ENCODE results near the gene CAMK1D.

Gene CAMK1D

GRCh38 chr10:12387561-12388210 lies 38.3 kb downstream of the CAMK1D start:
- H3K4me1 ChIP-seq (ENCODE audit: control insufficient read depth, low read length) = peaks cover 50% of the 10 kb centered on the region
- no peak for TF ChIP-seq CTCF (IDR thresholded peaks at IDR 0.05; ENCODE audit: low read depth, low read length, poor library complexity, severe bottlenecking)
- no peak for TF ChIP-seq EZH2phosphoT487 (IDR thresholded peaks at IDR 0.05; ENCODE audit: borderline replicate concordance, low read length)
- peaks cover 6% of the 10 kb centered on the region; the same call in 1 of the 2 replicates for H3K9me3 ChIP-seq (ENCODE audit: control insufficient read depth, insufficient read depth, low read length)
- no peaks in the 10 kb centered on the region; the same call in 1 of the 2 replicates for H3F3A ChIP-seq (ENCODE audit: control insufficient read depth, insufficient read depth)
- H3K27ac ChIP-seq (ENCODE audit: low read depth, low read length) = no peak overlapping the region
- H3K4me3 ChIP-seq (ENCODE audit: low read length) = no peak overlapping the region
- H3K36me3 ChIP-seq (ENCODE audit: control insufficient read depth, low read length) = peaks cover 3% of the 10 kb centered on the region; the same call in 1 of the 2 replicates
- H3K27me3 ChIP-seq (ENCODE audit: control insufficient read depth, low read length) = no peaks in the 10 kb centered on the region
- H4K20me1 ChIP-seq (ENCODE audit: control insufficient read depth, insufficient read depth, low read depth, low read length) = peaks cover 7% of the 10 kb centered on the region
- peaks cover 98% of the 10 kb centered on the region for H3K79me2 ChIP-seq (ENCODE audit: control insufficient read depth, low read length)
- H3K4me2 ChIP-seq (ENCODE audit: low read length) = 0 out of 2 replicates have a peak overlapping the region, but pooled peaks have one; percentile 13
- H3K9me2 ChIP-seq (replicated peaks; ENCODE audit: control insufficient read depth, low read length) = no peaks in the 10 kb centered on the region

- TF ChIP-seq EZH2phosphoT487 (IDR thresholded peaks at IDR 0.05; ENCODE audit: borderline replicate concordance, low read length) = no peak
- TF ChIP-seq CTCF (IDR thresholded peaks at IDR 0.05; ENCODE audit: low read depth, low read length, poor library complexity, severe bottlenecking) = no peak
- Histone ChIP-seq H3K4me2 (ENCODE audit: low read length) (peak overlapping the region; percentile 60), H3K4me3 (ENCODE audit: low read length) (peak overlapping the region; percentile 47), H3K9me3 (ENCODE audit: control insufficient read depth, insufficient read depth, low read length) (peaks cover 6% of the 10 kb centered on the region; the same call in 1 of the 2 replicates), H4K20me1 (ENCODE audit: control insufficient read depth, insufficient read depth, low read depth, low read length) (peaks cover 7% of the 10 kb centered on the region), H3K4me1 (ENCODE audit: control insufficient read depth, low read length) (peaks cover 50% of the 10 kb centered on the region), H3K27me3 (ENCODE audit: control insufficient read depth, low read length) (no peaks in the 10 kb centered on the region), H3K27ac (ENCODE audit: low read depth, low read length) (no peak overlapping the region), H3K36me3 (ENCODE audit: control insufficient read depth, low read length) (peaks cover 3% of the 10 kb centered on the region; the same call in 1 of the 2 replicates), H3K9me2 (replicated peaks; ENCODE audit: control insufficient read depth, low read length) (no peaks in the 10 kb centered on the region), H3F3A (ENCODE audit: control insufficient read depth, insufficient read depth) (no peaks in the 10 kb centered on the region; the same call in 1 of the 2 replicates), H3K79me2 (ENCODE audit: control insufficient read depth, low read length) (peaks cover 96% of the 10 kb centered on the region)
Observed at GRCh38 chr10:12388671-12389070, 39.3 kb downstream of the CAMK1D start.

- Histone ChIP-seq H3K4me3 (ENCODE audit: low read length) (peak overlapping the region; percentile 47), H3K27me3 (ENCODE audit: control insufficient read depth, low read length) (no peaks in the 10 kb centered on the region), H3K9me2 (replicated peaks; ENCODE audit: control insufficient read depth, low read length) (no peaks in the 10 kb centered on the region), H3K9me3 (ENCODE audit: control insufficient read depth, insufficient read depth, low read length) (peaks cover 6% of the 10 kb centered on the region; the same call in 1 of the 2 replicates), H3F3A (ENCODE audit: control insufficient read depth, insufficient read depth) (no peaks in the 10 kb centered on the region; the same call in 1 of the 2 replicates), H4K20me1 (ENCODE audit: control insufficient read depth, insufficient read depth, low read depth, low read length) (peaks cover 7% of the 10 kb centered on the region), H3K27ac (ENCODE audit: low read depth, low read length) (0 out of 2 replicates have a peak overlapping the region, but pooled peaks have one; percentile 18), H3K4me2 (ENCODE audit: low read length) (peak overlapping the region; percentile 60), H3K4me1 (ENCODE audit: control insufficient read depth, low read length) (peaks cover 50% of the 10 kb centered on the region), H3K36me3 (ENCODE audit: control insufficient read depth, low read length) (peaks cover 3% of the 10 kb centered on the region; the same call in 1 of the 2 replicates), H3K79me2 (ENCODE audit: control insufficient read depth, low read length) (peaks cover 96% of the 10 kb centered on the region)
- no peak for TF ChIP-seq CTCF (IDR thresholded peaks at IDR 0.05; ENCODE audit: low read depth, low read length, poor library complexity, severe bottlenecking)
- TF ChIP-seq EZH2phosphoT487 (IDR thresholded peaks at IDR 0.05; ENCODE audit: borderline replicate concordance, low read length) = no peak
Observed at GRCh38 chr10:12389154-12389734, 39.9 kb downstream of the CAMK1D start.

Data from DOHH2 (cell line).